GM12892 (cell line): ENCODE data around the gene EFCAB8.

ENCODE experiments used
- POLR2A ChIP-seq: IDR thresholded peaks from 2 replicates; pipeline ENCODE4 v1.6.1; 2011; ENCODE audit warnings: low read depth, low read length, control low read depth
- POLR2AphosphoS5 ChIP-seq: IDR thresholded peaks from 2 replicates; pipeline ENCODE4 v1.6.1; 2011; ENCODE audit warnings: low read depth, low read length, control low read depth
- TAF1 ChIP-seq: IDR thresholded peaks from 2 replicates; pipeline ENCODE4 v1.6.1; 2011; ENCODE audit warnings: low read depth, mild to moderate bottlenecking, control low read depth, low read length, borderline replicate concordance

GRCh38 chr20:32831982-32832381, 26.7 kb upstream of the EFCAB8 start:
- TF ChIP-seq POLR2A, result no peak
- TF ChIP-seq POLR2AphosphoS5, result no peak
- TF ChIP-seq TAF1, result no peak
